Measurements from ENCODE around the gene SCFD2.

Gene SCFD2

DNA sequence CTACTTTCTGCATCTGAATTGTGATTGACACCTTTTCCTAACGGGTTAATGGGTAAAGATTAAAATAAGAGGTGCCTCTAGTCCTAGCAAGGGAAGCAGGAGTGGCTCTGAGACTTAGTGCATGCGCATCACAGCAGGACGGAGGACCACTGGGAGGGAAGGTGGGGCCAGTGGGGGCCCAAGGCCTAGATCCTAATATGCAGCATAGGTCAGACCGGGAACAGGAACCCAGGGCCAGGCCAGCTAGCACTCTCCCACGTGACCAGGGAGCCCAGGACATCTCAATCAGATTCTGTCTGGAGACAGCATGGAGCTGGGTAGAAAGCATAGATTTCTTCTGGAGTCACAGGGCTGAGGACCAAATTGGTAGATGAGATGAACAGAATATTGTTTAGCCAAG is 448.0 kb downstream of the SCFD2 start:
- no peak for DNase-seq (ENCODE audit: low spot score)

DNA sequence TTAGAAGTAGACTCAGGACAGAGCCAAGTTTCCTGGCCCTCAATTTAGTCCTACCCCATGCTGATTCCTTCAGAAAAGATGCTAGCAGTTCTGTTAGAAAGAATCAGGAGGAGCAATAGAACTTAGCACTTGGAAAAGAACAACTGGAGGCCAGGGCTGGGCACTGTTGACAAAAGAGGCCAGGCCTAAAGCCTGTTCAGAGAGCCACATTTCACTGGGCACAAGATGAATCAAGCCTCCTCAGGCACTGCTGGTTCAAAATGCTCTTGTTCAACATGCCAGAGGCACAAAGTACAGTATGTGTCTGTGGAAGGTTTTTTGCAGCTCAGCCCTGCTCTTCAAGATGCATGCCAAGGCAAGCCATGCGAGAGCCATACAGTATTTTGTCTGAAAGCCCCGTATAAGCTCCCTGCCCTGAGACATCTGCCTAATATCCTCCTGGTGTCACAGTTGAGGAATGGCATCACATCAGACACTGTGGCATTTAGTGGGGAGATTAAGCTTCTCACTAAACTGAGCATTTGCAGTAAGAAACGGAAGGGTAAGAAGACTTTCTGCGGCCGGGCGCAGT is 450.0 kb downstream of the SCFD2 start:
- no peak for DNase-seq (ENCODE audit: low spot score)

DNA sequence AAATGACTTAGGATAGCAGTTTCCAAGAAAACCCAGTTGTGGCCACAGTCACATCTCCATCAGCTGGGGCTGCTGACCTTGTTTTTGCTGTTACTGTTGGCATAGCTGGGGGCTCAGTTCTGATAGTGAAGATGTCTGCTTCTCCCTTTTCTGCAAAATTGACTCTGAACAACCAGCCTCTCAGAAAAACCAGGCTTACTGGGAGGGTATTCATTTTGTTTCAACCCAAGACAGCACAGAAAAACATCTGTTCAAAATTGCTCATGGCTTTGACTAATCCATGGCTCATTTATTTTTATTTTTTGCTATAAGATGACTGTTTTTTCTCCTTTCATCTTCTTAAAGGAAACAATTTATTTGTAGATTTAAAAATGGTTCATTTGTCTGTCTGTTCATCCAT is 450.7 kb downstream of the SCFD2 start:
- DNase-seq (ENCODE audit: low spot score): no peak

DNA sequence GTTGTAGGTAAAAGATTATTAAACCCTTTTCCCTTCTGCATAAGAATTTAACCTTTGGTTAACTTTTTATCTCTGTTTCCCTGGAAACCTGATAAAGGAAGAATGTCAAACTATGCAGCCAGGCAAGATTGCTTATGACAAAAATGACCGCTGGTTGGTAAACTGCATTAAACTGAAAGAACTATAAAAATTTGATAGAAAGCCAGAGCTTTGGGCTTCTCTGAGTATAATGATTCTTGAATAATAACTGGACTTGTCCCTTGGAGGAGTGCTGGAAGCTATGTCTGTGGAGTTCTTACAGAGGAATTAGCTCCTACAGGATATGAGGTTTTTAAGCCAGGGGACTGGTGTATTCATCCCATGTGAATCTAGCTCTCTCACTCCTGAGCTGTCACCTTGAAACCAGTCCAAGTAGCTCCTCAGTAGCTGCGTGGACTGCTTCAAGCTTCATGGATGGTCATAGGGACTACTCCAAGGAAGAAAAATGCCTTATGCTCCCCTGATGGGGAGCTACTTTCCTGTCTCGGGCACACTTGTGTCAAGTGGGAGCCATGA is 451.7 kb downstream of the SCFD2 start:
- DNase-seq (ENCODE audit: low spot score): no peak

DNA sequence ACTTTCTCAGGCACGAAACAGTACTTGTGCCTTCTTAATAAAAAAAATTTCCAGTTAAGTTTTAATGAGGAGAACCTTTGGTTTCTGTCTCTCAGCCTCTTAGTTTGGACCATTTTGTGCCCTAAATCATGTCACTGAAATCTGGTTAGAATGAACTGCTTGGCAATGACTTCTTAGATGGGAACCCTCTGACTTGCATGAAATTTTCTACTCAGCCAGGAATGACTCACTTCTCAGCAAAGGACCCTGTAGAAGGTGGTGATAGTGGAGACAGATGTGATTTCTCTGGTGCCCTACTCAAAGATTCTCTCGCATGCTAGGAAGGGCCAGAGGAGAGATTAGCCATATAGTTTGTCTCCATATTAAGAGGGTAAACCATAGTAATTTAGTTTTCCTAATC is 453.3 kb downstream of the SCFD2 start:
- DNase-seq (ENCODE audit: low spot score): no peak

DNA sequence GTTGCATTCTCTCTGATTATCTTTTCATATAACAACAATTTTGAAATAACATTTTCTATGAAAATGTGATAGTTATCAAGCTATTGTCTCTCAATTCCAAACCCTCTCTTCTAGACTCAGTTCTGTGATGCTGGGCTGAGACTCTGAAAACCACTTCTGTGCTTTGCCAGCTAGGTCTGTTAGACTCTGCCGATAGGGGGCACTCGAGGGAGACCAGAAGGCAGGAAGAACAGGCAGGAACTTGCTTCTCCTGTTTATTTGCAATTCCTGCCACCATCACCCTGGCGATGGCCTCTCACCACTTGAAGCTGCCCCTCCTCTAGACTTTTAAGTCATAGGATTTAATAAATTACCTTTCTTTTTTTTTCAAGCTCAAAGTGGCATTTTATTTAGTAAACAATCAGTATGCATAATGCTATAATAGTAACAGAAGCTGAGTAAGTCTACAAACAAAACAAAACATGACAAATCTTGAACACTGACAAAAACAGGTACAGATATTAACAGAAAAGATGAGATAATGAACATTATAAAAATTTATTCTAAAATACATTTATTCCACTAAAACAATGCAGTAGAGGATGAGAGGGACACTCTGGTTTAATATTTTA is 454.1 kb downstream of the SCFD2 start:
- DNase-seq (ENCODE audit: low spot score): peak; percentile 77

DNA sequence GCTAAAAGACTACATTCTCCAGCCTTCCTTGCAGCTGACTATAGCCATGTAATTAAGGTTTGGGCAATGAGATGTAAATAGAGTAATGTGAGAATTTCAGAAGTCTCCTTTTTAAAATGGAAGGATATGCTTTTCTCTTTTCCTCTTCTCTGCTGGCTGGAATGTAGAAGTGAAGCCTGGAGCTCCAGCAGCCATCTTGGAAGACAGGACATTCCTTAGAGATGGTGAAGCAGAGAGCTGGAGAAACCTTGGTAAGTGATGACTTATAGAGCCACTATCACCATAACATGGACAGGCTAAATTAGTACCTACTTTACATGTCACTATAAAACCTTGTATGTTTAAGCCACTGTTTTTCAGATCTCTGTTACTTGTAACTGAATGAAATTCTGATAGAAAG is 455.7 kb downstream of the SCFD2 start:
- DNase-seq (ENCODE audit: low spot score): no peak

DNA sequence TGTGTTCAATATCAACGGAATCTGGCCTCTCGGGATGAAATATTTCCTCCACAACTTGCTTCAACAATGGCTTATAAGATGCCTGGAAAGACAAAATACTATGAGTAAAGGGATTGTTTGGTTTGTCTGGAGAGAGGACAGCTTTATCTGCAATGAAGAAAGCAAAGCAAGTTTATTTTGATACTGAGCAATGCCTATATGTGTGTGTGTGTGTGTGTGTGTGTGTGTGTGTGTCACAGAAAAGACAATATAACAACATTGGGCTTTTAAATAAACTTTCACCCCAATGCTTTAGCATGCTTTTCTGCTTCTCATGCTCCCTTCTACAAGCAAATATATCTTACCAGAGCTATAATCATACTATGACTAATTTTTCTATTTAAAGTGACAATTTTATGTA is 458.4 kb downstream of the SCFD2 start:
- no peak for DNase-seq (ENCODE audit: low spot score)

DNA sequence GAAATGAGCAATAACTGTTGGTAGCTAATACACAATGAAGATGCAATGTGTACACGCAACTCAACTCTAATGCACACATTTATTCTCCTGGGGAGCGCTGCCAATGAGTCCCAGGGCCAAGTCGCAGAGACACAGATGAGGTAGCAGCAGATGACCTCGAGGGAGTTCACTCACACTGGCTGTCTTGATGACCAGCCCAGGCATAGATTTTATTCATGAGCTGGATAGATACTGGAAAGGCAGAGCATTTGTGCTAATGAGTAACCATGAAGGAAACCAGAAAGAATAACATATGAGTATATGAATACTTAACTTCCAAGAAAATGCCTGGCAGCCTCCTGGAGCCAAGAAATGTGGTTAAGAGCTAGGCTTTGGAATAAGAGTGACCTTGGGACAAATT is 461.4 kb downstream of the SCFD2 start:
- DNase-seq (ENCODE audit: low spot score): no peak

DNA sequence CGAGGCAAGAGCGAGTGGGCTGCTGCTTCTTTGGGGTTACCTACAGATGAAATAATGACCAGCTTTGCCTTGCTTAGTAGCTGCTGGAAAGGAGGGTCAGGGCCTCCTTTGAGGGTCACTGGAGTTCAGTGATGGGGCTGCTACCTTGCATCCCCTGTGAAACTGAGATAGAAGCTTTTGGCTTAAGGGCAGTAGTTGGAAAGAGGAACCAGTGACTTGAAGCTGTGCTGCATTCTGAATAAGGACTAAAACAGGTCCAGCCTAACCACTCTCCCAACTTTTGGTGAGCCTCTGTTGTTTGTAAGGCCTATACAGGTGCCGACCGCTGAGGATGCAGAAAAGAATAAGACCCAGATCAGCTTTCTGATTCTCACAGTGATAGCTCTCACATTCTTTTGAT is 462.6 kb downstream of the SCFD2 start:
- no peak for DNase-seq (ENCODE audit: low spot score)

DNA sequence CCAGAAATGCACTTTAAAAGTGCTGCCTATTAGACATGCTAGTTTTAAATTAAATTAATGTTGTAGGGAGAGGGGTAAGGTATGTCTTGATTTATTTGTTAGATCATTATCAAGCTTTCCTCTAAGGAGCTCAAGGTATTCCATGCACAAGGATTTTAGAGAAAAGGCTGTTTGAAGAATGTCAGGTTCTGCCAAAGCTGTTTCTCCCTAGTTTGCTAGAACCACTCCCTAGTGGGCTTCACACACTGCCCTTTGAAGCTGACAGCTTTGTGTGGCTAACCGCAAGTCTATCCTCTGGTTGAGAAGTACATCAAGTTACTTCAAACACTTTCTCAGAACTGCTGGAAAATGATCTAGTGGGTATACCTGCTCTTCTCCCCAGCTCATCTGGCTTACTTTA is 471.4 kb downstream of the SCFD2 start:
- DNase-seq (ENCODE audit: low spot score): no peak

DNA sequence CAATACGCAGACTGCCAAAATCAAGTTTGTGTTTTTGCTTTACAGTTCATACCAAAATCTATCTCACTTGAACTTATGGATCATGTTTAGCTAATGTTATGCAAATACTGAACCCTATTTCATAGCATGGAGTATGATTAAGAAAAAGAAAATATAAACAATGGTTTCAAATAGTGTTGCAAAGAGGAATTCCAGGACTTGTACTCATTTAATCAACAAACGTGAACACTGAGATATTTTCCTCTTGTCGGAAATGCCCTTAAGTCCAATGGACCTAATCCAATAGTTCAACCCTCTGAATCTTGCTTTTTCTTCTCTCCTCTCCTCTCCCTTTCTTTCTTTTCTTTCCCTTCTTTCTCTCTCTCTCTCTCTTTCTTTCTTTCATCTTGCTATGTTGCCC is 473.0 kb downstream of the SCFD2 start:
- DNase-seq (ENCODE audit: low spot score): no peak

DNA sequence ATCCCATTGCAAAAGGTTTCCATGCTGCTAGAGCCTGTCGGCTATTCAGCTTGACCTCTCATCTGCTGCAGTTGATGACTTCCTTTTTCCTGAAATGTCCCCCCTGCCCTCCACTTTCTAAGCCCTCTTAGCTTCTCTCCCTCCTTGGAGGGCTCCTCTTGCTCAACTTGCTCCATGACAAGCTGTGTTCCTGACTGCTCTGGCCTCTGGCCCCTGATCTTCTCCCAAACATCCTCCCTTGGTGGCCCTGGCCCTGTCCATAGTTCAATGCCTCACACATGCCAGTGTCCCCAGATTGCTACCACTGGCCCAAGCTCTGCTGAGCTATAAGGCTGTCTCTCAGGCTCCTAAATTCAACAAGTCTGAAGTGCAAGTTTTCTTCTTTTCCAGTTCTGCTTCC is 474.1 kb downstream of the SCFD2 start:
- DNase-seq (ENCODE audit: low spot score): no peak

DNA sequence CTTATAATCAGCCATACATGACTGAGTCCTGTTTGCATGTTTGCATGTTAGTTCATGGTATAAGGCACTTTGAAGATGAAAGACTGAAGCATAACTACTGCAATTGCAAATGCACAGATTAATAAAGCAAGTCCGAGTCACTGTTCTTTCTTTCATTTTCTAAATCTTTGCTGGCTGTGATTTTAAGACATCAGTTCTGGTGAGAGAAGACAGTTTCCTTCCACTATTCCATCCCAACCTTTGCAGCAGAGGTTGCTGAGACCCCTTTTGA is 475.4 kb downstream of the SCFD2 start:
- DNase-seq (ENCODE audit: low spot score): no peak

DNA sequence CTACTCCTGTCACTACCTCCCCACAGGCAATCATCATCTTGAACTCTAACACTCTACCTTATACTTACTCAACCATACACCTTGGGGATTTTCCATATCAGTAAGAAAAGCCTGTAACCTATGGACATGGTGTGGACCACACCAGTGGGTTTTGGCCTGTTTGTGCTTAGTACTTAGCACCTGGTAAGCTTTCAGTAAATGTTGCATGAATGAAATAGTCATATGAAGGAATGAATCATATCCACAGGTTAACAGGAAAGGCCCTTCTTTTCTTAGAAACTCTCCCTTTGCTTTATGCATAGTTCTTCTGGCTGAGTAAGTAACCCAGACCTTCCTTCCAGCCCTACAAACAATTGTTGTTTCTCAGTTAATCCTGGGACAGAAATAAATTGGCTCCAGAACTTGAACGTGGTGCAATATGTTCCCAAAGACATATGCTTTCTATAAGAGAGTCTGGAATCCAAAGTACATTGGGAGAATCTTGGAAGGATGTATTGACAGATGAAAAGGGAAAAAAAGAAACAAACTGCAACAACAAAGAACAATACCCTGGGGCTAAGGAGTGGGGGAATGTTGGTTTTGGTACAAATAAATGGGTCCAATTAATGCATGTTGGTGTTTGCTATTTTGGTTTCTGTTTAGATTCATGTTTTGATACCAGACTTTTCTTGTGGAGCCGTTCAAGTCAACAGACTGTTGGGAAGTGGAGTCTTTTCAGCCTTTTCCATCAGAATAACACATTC is 475.9 kb downstream of the SCFD2 start:
- DNase-seq (ENCODE audit: low spot score): no peak

DNA sequence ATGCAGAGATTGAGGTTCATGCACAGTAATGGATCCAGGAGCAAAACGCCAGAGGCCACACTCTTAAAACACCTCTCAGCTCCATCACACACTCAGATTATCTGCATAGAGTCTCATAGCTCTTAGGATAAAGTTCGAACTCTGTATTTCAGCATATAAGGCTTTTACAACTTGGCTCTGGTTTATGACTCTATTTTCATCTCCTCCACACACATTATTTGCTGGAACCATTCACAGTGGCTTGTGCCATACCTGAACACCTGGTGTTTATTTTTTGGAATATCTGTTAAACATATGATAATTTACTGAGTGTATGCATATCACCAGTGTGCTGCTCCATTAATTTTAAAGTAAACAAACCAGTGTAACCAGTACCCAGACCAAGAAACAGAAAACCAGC is 476.5 kb downstream of the SCFD2 start:
- DNase-seq (ENCODE audit: low spot score): no peak

DNA sequence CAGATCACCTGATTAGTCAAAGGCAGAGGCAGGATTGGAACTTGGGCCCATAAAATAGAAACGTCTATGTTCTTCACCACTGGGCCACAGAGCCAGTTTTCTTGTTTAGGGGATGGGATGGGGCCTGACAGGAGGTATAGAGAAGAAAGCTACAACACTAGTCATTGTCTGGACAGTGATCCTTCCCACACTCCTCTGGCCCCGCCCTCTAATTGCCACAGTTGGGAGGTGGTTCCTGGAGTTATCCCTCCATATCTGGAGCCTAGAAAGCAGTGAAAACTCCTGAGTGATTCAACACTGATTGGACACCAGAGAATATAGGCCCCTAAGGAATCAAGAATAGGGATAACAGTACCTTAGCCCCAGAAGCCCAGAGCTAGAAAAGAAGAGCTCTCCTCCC is 480.9 kb downstream of the SCFD2 start:
- no peak for DNase-seq (ENCODE audit: low spot score)

DNA sequence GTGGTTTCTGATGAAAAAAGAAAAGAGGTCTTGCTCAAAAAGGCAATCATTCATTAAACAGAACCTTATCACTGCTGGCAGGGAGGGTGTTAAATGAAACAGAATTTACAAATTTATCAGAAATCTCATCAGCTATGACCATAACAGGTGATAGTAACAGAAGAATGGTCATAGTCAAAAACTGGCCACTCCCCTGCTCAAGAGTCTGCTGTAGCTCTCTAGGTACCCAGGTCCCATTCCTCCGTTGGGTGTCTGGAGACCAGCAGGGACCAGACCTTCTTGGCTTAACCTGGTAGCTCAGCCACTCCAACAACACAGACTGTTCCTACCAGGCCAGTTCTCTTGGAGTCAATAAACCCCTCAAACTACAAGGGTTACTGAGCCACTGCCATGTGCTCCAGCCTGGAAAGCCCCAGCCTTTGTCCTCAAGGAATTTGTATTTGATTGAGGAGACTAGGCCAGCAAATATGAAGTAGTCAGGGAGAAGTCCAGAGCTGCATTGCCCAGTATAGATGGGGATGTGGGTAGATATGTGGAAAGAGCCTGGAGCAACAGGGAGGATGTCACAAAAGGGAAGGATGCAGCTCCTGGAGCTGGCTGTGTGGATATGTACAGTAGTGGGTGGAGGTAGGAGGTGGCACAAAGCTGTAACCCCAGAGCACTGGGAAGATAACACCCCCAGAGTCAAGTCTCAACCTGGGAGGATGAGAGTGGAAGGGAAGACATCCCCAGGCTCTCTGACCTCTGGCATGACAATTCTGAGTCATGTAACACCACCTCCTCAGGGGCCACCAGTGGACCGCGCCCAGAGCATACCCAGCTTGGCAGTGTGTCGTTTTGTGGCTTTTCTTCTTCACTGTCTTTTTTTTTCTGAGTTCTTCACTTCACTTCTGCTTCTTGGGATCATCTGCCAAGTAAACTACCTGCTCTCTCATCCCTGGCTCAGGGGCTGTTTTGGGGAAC is 481.9 kb downstream of the SCFD2 start:
- DNase-seq (ENCODE audit: low spot score): no peak

DNA sequence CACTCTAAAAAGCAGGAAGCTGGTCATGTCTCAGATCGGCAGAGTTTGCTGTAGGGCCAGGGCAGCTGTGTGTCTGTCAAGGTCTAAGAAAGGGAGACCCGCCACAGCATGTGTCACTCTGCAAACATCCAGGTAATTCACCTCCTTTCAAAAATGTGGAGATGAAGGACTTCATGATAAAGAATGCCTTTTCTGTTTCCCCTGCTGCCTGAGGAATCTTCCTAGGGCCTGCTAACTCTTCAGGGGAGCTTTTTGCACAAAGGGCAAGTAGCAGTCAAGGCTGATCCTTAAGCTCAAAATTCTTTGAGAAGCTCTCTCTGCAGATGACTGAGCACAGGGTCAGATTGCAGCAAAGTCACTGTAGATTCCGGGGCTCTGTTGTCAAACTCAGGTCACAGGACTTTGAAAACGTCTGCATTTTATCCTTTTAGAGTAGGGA is 482.7 kb downstream of the SCFD2 start:
- DNase-seq (ENCODE audit: low spot score): no peak

DNA sequence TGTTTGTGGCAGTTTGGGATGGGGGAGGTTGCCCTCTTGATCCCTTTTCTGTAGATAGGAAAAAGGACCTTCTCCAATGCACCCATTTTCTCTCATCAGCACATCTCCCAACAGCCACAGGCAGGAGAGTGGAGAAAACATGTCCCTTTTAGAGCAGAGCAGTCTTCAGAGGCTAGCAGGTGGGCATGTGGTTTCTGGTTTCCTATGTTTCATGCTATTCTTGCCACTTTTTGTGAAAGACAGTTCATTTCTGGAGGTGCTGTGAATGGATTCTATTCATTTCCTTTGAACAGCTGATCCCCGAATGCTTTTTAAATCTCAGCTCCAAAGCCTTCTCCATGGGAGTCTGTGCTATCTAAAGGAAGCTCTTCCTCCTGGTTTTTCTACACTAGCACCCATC is 484.9 kb downstream of the SCFD2 start:
- DNase-seq (ENCODE audit: low spot score): no peak

DNA sequence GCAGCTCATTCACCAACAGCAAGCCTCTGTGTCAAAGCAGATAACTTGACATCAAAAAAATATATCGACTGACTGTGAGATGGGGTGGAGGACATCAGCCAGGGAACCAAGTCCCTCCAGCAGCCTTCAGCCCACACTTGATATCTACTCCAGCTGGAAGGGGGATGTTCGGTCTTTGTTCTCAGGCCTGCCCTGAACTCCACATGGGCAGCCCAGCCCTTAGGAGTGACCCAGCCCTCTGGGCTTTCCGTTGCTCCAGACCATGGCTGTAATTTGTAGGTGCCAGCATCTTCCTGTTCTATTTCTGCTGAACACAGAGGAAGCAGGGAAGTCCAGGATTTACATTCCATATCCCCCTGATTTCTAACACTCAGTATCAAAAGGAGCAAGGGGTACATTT is 486.4 kb downstream of the SCFD2 start:
- no peak for DNase-seq (ENCODE audit: low spot score)

DNA sequence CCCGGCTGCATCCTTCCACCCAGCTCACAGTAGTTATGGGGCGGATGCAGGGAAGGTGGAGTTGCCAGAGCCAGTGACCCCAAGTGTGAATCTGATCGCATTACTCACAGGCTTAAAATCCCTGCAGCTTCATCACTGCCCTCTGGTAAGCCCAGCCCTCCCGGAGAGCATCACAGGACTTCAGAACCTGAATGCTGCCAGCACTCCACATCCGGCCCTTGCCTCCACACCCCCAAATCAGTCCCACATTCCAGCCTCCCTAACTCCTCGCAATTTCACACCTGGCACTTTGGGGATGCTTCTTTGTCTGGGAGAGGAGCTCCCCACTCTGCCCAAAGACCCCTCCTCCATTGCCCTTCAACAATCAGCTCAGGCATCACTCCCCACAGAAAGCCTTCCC is 488.2 kb downstream of the SCFD2 start:
- DNase-seq (ENCODE audit: low spot score): no peak

DNA sequence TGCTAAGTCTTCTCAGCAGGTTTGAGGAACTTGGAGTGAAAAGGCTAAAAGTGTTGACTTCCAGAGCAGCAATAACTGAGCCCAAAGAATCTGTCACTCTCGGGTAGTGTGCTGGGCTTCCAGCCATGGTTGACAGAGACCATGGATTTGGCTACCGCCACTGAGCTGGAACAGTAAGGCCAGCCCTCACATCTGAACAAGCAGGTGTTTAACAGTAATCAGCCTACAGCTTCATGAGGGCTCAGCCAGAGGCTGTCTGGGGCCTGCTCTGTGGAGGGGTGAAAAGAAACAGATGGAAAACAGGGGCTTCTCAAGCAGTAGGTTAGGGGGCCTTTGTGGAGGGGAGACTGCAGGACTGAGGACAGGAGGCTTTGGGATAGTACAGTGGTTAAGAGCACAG is 488.8 kb downstream of the SCFD2 start:
- no peak for DNase-seq (ENCODE audit: low spot score)
